Activated CD8-positive, alpha-beta memory T cell treated with anti-CD3 and anti-CD28 coated beads, Interleukin-2, amount 50 U/mL, for 4 hours (primary cell): ENCODE results near the gene HLA-DOA.

Source experiments
- DNase-seq: peaks from one replicate; pipeline ENCODE4 v3.0.0-alpha.2; 2020

Gene HLA-DOA

GRCh38 chr6:32977272-32977952, 32.0 kb downstream of the HLA-DOA start:
- DNase-seq = no peak

- no peak for DNase-seq
Observed at GRCh38 chr6:32976334-32977069, 32.9 kb downstream of the HLA-DOA start.

GRCh38 chr6:32975886-32976285, 33.5 kb downstream of the HLA-DOA start:
- DNase-seq = no peak

GRCh38 chr6:32974541-32975308, 34.7 kb downstream of the HLA-DOA start:
- no peak for DNase-seq

- DNase-seq = peak; percentile 33
Observed at GRCh38 chr6:32974016-32974333, 35.4 kb downstream of the HLA-DOA start.

GRCh38 chr6:32973144-32974015, 36.0 kb downstream of the HLA-DOA start:
- peak; percentile 61 for DNase-seq

GRCh38 chr6:32972353-32973143, 36.8 kb downstream of the HLA-DOA start:
- peak; percentile 62 for DNase-seq

GRCh38 chr6:32971581-32972352, 37.6 kb downstream of the HLA-DOA start:
- peak; percentile 99 for DNase-seq

- no peak for DNase-seq
Observed at GRCh38 chr6:32971242-32971580, 38.2 kb downstream of the HLA-DOA start.

GRCh38 chr6:32970413-32971241, 38.8 kb downstream of the HLA-DOA start:
- DNase-seq = peak; percentile 75

GRCh38 chr6:32969685-32970412, 39.5 kb downstream of the HLA-DOA start:
- DNase-seq = peak; percentile 67

GRCh38 chr6:32968867-32969684, 40.3 kb downstream of the HLA-DOA start:
- peak; percentile 49 for DNase-seq

GRCh38 chr6:32968093-32968866, 41.1 kb downstream of the HLA-DOA start, which contains the start of gene BRD2:
BRD2 (plus strand) TSS chr6:32968594; CDS start chr6:32972899, 4,305 bp downstream.
- DNase-seq = peak; percentile 95

GRCh38 chr6:32967151-32968091, 42.0 kb downstream of the HLA-DOA start:
- DNase-seq = no peak

GRCh38 chr6:32964776-32965175, 44.6 kb downstream of the HLA-DOA start:
- DNase-seq = no peak

GRCh38 chr6:32963866-32964265, 45.5 kb downstream of the HLA-DOA start:
- no peak for DNase-seq
